Ovary (tissue), 1 donor: ENCODE results near the gene CDKL1.

ENCODE experiments used
- EP300 ChIP-seq: sonication (generic); formaldehyde crosslinking; IDR thresholded peaks from one replicate; pipeline ENCODE4 v1.6.1; 2017; ENCODE audit warnings: antibody characterized with exemption
- POLR2A ChIP-seq: fragments of 450-650 bp; IDR thresholded peaks from one replicate; pipeline ENCODE4 v1.6.1; 2017; ENCODE audit warnings: antibody characterized with exemption, mild to moderate bottlenecking, moderate library complexity

GRCh38 chr14:50347521-50347920 lies 49.2 kb downstream of the CDKL1 start:
- TF ChIP-seq EP300 (no peak), POLR2A (no peak)
